Mesendoderm (in vitro differentiated cells): ENCODE data around the gene SHISA7.

Source experiments
- DNase-seq: peaks from one replicate; pipeline ENCODE4 v3.0.0; 2013
- H2AK5ac ChIP-seq: 2 replicates; pipeline ENCODE4 v1.6.1; 2013; ENCODE audit warnings: low read length, inconsistent platforms
- H2BK120ac ChIP-seq: 2 replicates; pipeline ENCODE4 v1.6.1; 2013; ENCODE audit warnings: low read depth, mild to moderate bottlenecking, low read length, moderate library complexity, mixed read lengths
- H2BK15ac ChIP-seq: replicated peaks from 2 replicates; pipeline ENCODE4 v1.6.1; 2013; ENCODE audit warnings: low read depth, mild to moderate bottlenecking, moderate library complexity
- H2BK5ac ChIP-seq: 2 replicates; pipeline ENCODE4 v1.6.1; 2013; ENCODE audit warnings: low read length, inconsistent platforms
- H3K18ac ChIP-seq: 2 replicates; pipeline ENCODE4 v1.6.1; 2013; ENCODE audit warnings: mild to moderate bottlenecking, low read length, mixed read lengths
- H3K23ac ChIP-seq: one replicate; pipeline ENCODE4 v1.6.1; 2013; ENCODE audit warnings: low read length
- H3K27ac ChIP-seq: 2 replicates; pipeline ENCODE4 v1.5.1; 2013; ENCODE audit warnings: low read depth, mild to moderate bottlenecking, inconsistent platforms, low read length, moderate library complexity
- H3K27me3 ChIP-seq: 2 replicates; pipeline ENCODE4 v1.6.1; 2013; ENCODE audit warnings: low read length, control low read depth, mild to moderate bottlenecking, inconsistent platforms; ENCODE audit not compliant: insufficient read depth, poor library complexity
- H3K36me3 ChIP-seq: 2 replicates; pipeline ENCODE4 v1.6.1; 2013; ENCODE audit warnings: low read length, inconsistent platforms; ENCODE audit not compliant: control insufficient read depth, insufficient read depth
- H3K4ac ChIP-seq: one replicate; pipeline ENCODE4 v1.6.1; 2013; ENCODE audit warnings: low read depth, mild to moderate bottlenecking, low read length, moderate library complexity
- H3K4me1 ChIP-seq: 2 replicates; pipeline ENCODE4 v1.6.1; 2013; ENCODE audit warnings: low read depth, low read length, inconsistent platforms; ENCODE audit not compliant: control insufficient read depth
- H3K4me2 ChIP-seq: 2 replicates; pipeline ENCODE4 v1.6.1; 2013; ENCODE audit warnings: low read length
- H3K4me3 ChIP-seq: 2 replicates; pipeline ENCODE4 v1.5.1; 2013; ENCODE audit warnings: mild to moderate bottlenecking, low read length
- H3K56ac ChIP-seq: one replicate; pipeline ENCODE4 v1.6.1; 2013; ENCODE audit warnings: low read length
- H3K79me1 ChIP-seq: 2 replicates; pipeline ENCODE4 v1.6.1; 2013; ENCODE audit warnings: low read length, inconsistent platforms
- H3K79me2 ChIP-seq: 2 replicates; pipeline ENCODE4 v1.6.1; 2013; ENCODE audit warnings: mild to moderate bottlenecking, low read length; ENCODE audit not compliant: control insufficient read depth, insufficient read depth
- H3K9ac ChIP-seq: 2 replicates; pipeline ENCODE4 v1.6.1; 2013; ENCODE audit warnings: low read length, inconsistent platforms
- H4K5ac ChIP-seq: one replicate; pipeline ENCODE4 v1.6.1; 2013; ENCODE audit warnings: low read length
- H4K8ac ChIP-seq: one replicate; pipeline ENCODE4 v1.6.1; 2013; ENCODE audit warnings: low read depth, mild to moderate bottlenecking, control low read depth, low read length, moderate library complexity
- WGBS: extraction: QIAGEN DNeasy Blood & Tissue Kit; methylation state at CpG from one replicate; pipeline ENCODE4 v1.1.7; 2013; ENCODE audit warnings: low lambda C conversion rate, missing lambda C conversion rate; ENCODE audit not compliant: insufficient coverage; ENCODE audit errors: extremely low coverage; 5-methylcytosine and 5-hydroxymethylcytosine counted together

SHISA7 gene

GRCh38 chr19:55461974-55462626 lies 19.0 kb upstream of the SHISA7 start:
- no peaks in the 10 kb centered on the region for H3K79me1 ChIP-seq
- no peaks in the 10 kb centered on the region for H3K79me2 ChIP-seq
- no peak overlapping the region for H2BK5ac ChIP-seq
- WGBS: no CpG with 5 or more reads among the region's 27 CpGs
- H3K4me1 ChIP-seq: no peaks in the 10 kb centered on the region
- no peaks in the 10 kb centered on the region for H3K36me3 ChIP-seq
- no peak for DNase-seq
- no peak overlapping the region for H4K5ac ChIP-seq
- no peak overlapping the region for H3K4ac ChIP-seq
- no peak overlapping the region for H4K8ac ChIP-seq
- H2AK5ac ChIP-seq: no peak overlapping the region
- H3K56ac ChIP-seq: peak overlapping the region; percentile 79
- H2BK15ac ChIP-seq: no peak overlapping the region
- no peak overlapping the region for H3K4me3 ChIP-seq
- H3K27ac ChIP-seq: no peak overlapping the region
- H3K23ac ChIP-seq: no peak overlapping the region
- no peaks in the 10 kb centered on the region for H3K27me3 ChIP-seq
- peak overlapping the region; percentile 60 for H3K9ac ChIP-seq
- H3K18ac ChIP-seq: no peak overlapping the region
- H2BK120ac ChIP-seq: no peak overlapping the region
- peak overlapping the region; percentile 58 for H3K4me2 ChIP-seq

DNA sequence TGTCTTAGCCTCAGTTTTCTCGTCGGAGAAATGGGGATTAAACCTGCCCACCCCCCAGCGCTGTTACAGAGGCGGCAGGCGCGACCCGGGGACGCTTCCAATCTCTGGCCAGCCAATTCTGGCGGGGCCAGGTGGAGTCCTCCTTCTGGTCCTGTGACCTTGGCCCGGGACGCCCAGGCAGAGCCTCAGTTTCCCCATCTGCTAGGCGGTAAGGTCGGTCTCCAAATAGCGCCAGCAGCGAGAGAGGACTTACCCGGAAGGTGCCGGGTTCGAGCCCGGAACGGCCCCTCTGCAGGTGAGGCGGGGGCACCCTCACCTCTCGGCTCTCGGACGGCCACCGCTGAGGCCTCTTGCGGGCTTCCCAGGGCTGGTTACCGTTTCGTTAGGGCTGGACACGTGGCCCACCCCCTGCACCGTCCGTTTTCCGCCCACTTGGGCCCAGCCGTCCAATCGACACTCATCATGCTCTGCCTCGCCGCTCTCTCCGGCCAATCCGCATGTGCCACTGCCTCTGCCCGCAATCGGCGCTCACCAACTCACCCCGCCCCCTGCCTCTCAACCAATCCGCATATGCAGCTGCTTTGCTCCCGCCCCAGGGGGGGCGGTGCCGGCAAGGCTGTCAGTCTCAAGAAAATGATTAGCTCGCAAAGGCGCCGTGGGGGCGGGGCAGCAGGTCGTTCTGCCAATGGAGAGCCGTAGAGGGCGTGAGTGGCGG lies 18.3 kb upstream of the SHISA7 start, which contains the start of gene ISOC2:
ISOC2 (minus strand) TSS at position 384 of the 715 bp plus-strand sequence. CDS start 5,156 bp downstream, outside the sequence.
- peak; percentile 100 for DNase-seq
- Histone ChIP-seq H3K18ac (peak within 1 kb of the TSS; percentile 29), H3K27me3 (no peaks in the 10 kb centered on the region), H3K36me3 (no peaks in the 10 kb centered on the region), H3K79me1 (no peaks in the 10 kb centered on the region), H2AK5ac (no peak within 1 kb of the TSS), H3K4me3 (peak within 1 kb of the TSS; percentile 29), H3K4me2 (peak within 1 kb of the TSS; percentile 58), H3K27ac (no peak within 1 kb of the TSS), H3K4me1 (no peaks in the 10 kb centered on the region), H4K5ac (no peak within 1 kb of the TSS), H3K4ac (peak within 1 kb of the TSS; percentile 61), H2BK15ac (no peak within 1 kb of the TSS), H3K23ac (no peak within 1 kb of the TSS), H2BK5ac (no peak within 1 kb of the TSS), H2BK120ac (no peak within 1 kb of the TSS), H3K9ac (peak within 1 kb of the TSS; percentile 62), H3K56ac (peak within 1 kb of the TSS; percentile 79), H4K8ac (no peak within 1 kb of the TSS), H3K79me2 (no peaks in the 10 kb centered on the region)
- no CpG with 5 or more reads among the region's 54 CpGs for WGBS

DNA sequence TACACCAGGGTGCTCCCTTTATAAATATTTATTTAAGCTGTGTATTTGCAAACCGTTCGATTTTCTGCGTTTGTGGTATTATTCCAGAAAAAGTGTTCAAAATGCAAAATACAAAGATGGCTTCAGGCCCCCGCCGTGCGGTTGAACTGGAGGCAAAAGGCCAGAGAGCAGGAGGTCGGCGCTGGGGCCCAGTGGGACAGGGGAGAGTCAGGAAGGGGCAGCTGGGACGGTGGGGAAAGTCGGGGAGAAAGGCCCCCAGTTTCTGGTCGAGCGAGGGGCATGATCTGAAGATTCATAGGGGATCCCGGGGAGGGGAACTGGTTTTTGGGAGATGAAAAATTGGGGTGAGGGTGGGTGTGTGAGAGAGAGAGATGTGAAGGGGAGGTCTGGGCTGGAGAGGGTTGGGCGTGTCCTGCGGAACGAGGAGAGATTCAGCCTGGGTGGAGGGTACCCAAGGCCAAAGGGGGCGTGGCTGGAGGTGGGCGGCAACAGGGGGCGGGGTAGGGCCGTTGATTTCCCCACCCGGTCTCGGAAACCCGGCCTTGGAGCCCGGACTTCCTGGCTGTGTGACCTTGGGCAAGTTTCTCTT lies 17.7 kb upstream of the SHISA7 start:
- Histone ChIP-seq H3K79me1 (no peaks in the 10 kb centered on the region), H3K27ac (no peak overlapping the region), H3K4me3 (peak overlapping the region; percentile 29), H3K36me3 (no peaks in the 10 kb centered on the region), H3K4me1 (no peaks in the 10 kb centered on the region), H2AK5ac (no peak overlapping the region), H3K18ac (no peak overlapping the region), H3K56ac (peak overlapping the region; percentile 78), H3K27me3 (no peaks in the 10 kb centered on the region), H2BK120ac (no peak overlapping the region), H3K4me2 (peak overlapping the region; percentile 44), H3K9ac (peak overlapping the region; percentile 62), H3K23ac (no peak overlapping the region), H4K8ac (no peak overlapping the region), H3K4ac (no peak overlapping the region), H4K5ac (no peak overlapping the region), H2BK5ac (no peak overlapping the region), H2BK15ac (no peak overlapping the region), H3K79me2 (no peaks in the 10 kb centered on the region)
- no CpG with 5 or more reads among the region's 24 CpGs for WGBS
- DNase-seq: peak; percentile 93

DNA sequence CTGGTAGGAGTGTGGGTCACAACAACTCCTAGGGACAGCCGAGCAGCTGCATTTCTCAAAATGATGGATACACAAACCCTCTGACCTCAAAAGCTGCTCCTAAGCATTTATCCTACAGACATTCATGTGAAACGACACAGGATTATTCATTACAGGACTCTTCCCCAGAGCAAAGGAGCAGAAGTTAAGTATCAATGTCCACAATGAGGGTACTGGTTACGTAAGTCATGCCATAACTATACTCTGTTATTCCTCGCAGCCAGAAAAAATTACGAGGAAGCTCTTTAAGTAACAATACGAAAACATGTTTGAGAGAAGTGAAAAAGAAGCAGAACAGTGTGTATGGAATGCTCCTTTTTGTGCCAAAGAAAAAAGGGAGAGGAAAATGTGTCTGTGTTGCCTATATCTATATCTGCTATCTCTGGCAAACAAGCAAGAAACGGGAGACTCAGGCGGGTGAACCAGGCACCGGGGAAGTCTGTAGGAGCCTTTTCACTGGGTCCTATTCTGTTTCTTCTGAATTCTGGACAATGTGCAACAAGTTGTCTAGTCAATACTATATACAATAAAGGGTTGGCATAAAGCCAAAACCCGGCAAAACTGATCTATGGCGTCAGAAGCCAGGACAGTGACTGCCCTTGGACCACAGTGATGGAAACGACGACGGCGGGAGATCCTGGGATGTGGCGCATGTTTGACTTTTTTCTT lies 17.0 kb upstream of the SHISA7 start:
- H3K36me3 ChIP-seq: no peaks in the 10 kb centered on the region
- H3K4me2 ChIP-seq: no peak overlapping the region
- no peak overlapping the region for H4K5ac ChIP-seq
- no peaks in the 10 kb centered on the region for H3K4me1 ChIP-seq
- no peak overlapping the region for H4K8ac ChIP-seq
- no peak overlapping the region for H2BK5ac ChIP-seq
- no peak overlapping the region for H3K4me3 ChIP-seq
- no peak overlapping the region for H2BK15ac ChIP-seq
- H3K56ac ChIP-seq: peak overlapping the region; percentile 42
- H3K27ac ChIP-seq: no peak overlapping the region
- no peaks in the 10 kb centered on the region for H3K27me3 ChIP-seq
- DNase-seq: no peak
- H2BK120ac ChIP-seq: no peak overlapping the region
- H3K23ac ChIP-seq: no peak overlapping the region
- H3K18ac ChIP-seq: no peak overlapping the region
- H3K79me1 ChIP-seq: no peaks in the 10 kb centered on the region
- H3K79me2 ChIP-seq: no peaks in the 10 kb centered on the region
- no peak overlapping the region for H2AK5ac ChIP-seq
- H3K4ac ChIP-seq: no peak overlapping the region
- WGBS: no CpG with 5 or more reads among the region's 16 CpGs
- no peak overlapping the region for H3K9ac ChIP-seq

DNA sequence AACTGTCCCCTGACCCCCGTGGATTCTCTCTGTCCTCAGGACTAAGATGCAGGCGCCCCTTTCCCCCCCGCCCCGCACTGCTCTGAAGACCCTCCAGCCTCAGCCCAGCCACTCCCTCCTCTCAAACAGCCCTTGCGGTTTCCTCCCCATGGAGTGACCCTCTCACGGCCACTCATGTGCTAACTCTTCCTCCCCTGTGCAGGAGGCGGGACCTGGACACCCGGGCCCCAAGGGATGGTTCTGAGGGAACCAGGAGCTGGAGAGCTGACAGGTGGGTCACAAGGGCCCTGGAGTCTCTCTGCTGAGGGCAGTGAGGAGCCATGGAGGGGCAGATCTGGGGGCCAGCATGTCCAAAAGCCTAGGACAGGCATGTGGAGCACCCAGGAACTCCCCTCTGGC lies 16.4 kb upstream of the SHISA7 start:
- no peak overlapping the region for H3K4me3 ChIP-seq
- no peak overlapping the region for H3K18ac ChIP-seq
- no peak overlapping the region for H3K23ac ChIP-seq
- H3K36me3 ChIP-seq: no peaks in the 10 kb centered on the region
- H3K79me2 ChIP-seq: no peaks in the 10 kb centered on the region
- H2BK5ac ChIP-seq: no peak overlapping the region
- no peaks in the 10 kb centered on the region for H3K4me1 ChIP-seq
- H3K56ac ChIP-seq: no peak overlapping the region
- no peak for DNase-seq
- H2BK120ac ChIP-seq: no peak overlapping the region
- no peak overlapping the region for H3K27ac ChIP-seq
- H3K9ac ChIP-seq: no peak overlapping the region
- no peaks in the 10 kb centered on the region for H3K79me1 ChIP-seq
- no peak overlapping the region for H2BK15ac ChIP-seq
- H3K4me2 ChIP-seq: no peak overlapping the region
- no peak overlapping the region for H2AK5ac ChIP-seq
- no peaks in the 10 kb centered on the region for H3K27me3 ChIP-seq
- no CpG with 5 or more reads among the region's 8 CpGs for WGBS
- H4K5ac ChIP-seq: no peak overlapping the region
- H3K4ac ChIP-seq: no peak overlapping the region
- no peak overlapping the region for H4K8ac ChIP-seq
